ENCODE data around the gene UBR1.

UBR1 gene

DNA sequence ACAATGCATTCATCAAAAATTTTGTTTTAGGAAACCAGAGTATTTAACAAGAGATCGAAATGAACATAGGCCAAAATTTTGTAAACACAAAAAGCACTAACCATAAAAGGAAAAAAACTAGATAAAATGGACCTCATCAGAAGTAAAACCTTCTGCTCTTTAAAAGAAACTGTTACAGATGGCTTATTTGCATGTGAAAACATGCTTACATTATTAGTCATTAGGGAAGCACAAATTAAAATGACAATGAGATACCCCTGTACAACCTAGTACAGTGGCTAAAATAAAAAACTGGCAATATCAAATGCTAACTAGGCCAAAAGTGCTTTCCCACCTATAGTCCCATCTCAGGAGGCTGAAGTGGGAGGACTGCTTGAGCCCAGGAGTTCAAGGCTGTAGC, 19.3 kb downstream of the UBR1 start:
- H3K27ac ChIP-seq (ENCODE audit: low read depth, low read length, poor library complexity, severe bottlenecking), result no peak overlapping the region
- H3F3A ChIP-seq (ENCODE audit: insufficient read depth, low read length), result no peaks in the 10 kb centered on the region
- no peaks in the 10 kb centered on the region for H4K20me1 ChIP-seq (ENCODE audit: insufficient read depth, low read length)
- H3K9ac ChIP-seq (ENCODE audit: low read length), result no peak overlapping the region
- H3K27me3 ChIP-seq (ENCODE audit: insufficient read depth, low read length), result no peaks in the 10 kb centered on the region
- H3K79me2 ChIP-seq (ENCODE audit: insufficient read depth, low read length), result peaks cover 28% of the 10 kb centered on the region
- H3K4me3 ChIP-seq (ENCODE audit: low read depth, low read length, poor library complexity, severe bottlenecking), result no peak overlapping the region
- H3K4me2 ChIP-seq (ENCODE audit: low read length), result no peak overlapping the region
- H3K4me1 ChIP-seq (ENCODE audit: insufficient read depth, low read length, severe bottlenecking), result no peaks in the 10 kb centered on the region
- TF ChIP-seq EZH2 (IDR thresholded peaks at IDR 0.05; ENCODE audit: borderline replicate concordance, low read length), result no peak
- TF ChIP-seq, protein P1, sequence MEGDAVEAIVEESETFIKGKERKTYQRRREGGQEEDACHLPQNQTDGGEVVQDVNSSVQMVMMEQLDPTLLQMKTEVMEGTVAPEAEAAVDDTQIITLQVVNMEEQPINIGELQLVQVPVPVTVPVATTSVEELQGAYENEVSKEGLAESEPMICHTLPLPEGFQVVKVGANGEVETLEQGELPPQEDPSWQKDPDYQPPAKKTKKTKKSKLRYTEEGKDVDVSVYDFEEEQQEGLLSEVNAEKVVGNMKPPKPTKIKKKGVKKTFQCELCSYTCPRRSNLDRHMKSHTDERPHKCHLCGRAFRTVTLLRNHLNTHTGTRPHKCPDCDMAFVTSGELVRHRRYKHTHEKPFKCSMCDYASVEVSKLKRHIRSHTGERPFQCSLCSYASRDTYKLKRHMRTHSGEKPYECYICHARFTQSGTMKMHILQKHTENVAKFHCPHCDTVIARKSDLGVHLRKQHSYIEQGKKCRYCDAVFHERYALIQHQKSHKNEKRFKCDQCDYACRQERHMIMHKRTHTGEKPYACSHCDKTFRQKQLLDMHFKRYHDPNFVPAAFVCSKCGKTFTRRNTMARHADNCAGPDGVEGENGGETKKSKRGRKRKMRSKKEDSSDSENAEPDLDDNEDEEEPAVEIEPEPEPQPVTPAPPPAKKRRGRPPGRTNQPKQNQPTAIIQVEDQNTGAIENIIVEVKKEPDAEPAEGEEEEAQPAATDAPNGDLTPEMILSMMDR (IDR thresholded peaks at IDR 0.05; ENCODE audit: low read length), result no peak
- no peak overlapping the region for H2AFZ ChIP-seq (ENCODE audit: low read length)
- H3K9me3 ChIP-seq (ENCODE audit: low read length), result no peaks in the 10 kb centered on the region
- H3K36me3 ChIP-seq (ENCODE audit: insufficient read depth, low read length), result peaks cover 49% of the 10 kb centered on the region
- no peaks in the 10 kb centered on the region for H3K9me2 ChIP-seq (ENCODE audit: low read depth, low read length)

DNA sequence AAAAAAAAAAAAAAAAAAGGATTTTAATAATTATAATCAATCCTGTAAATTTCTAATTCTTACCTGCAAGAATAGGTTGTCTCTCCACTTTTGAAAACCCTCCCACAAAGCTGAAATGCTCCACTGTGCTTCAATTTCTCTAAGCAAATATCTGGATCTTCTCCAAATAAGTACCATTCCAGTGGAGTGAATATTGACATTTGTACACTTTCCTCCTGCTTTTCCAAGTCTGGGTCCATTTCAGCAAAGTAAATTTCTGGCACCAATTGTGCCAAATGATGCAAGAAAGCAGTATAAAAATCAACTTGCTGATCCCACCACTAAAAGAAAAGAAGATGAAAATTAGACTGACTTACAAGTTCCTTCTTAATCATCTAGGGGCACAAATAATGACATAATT, 19.9 kb downstream of the UBR1 start:
- Histone ChIP-seq H3K27me3 (ENCODE audit: insufficient read depth, low read length) (no peaks in the 10 kb centered on the region), H3K9ac (ENCODE audit: low read length) (no peak overlapping the region), H3F3A (ENCODE audit: insufficient read depth, low read length) (no peaks in the 10 kb centered on the region), H3K79me2 (ENCODE audit: insufficient read depth, low read length) (peaks cover 25% of the 10 kb centered on the region), H3K4me3 (ENCODE audit: low read depth, low read length, poor library complexity, severe bottlenecking) (no peak overlapping the region), H3K4me1 (ENCODE audit: insufficient read depth, low read length, severe bottlenecking) (no peaks in the 10 kb centered on the region), H4K20me1 (ENCODE audit: insufficient read depth, low read length) (no peaks in the 10 kb centered on the region), H3K9me2 (ENCODE audit: low read depth, low read length) (no peaks in the 10 kb centered on the region), H3K27ac (ENCODE audit: low read depth, low read length, poor library complexity, severe bottlenecking) (no peak overlapping the region), H3K36me3 (ENCODE audit: insufficient read depth, low read length) (peaks cover 51% of the 10 kb centered on the region), H3K9me3 (ENCODE audit: low read length) (no peaks in the 10 kb centered on the region), H2AFZ (ENCODE audit: low read length) (no peak overlapping the region), H3K4me2 (ENCODE audit: low read length) (no peak overlapping the region)
- TF ChIP-seq, protein P1 (IDR thresholded peaks at IDR 0.05; ENCODE audit: low read length), result no peak
- no peak for TF ChIP-seq EZH2 (IDR thresholded peaks at IDR 0.05; ENCODE audit: borderline replicate concordance, low read length)

DNA sequence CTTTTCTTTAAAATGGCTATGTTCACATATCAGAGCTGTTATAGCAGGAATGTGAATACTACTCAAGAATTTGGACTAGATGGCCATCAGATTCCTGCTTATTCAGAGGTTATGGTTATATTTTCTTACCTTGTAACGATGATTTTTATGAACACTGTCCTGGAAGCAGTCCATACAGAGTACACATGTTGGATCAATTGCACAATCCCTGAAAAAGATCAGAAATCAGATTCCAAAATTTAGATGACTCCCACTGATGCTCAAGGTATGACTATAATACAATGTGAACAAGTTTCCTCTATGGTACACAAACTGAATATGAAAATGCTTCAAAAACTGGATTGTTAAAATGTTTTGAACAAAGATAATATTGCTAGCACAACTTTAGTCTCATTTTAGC, 23.3 kb downstream of the UBR1 start:
- Histone ChIP-seq H2AFZ (ENCODE audit: low read length) (no peak overlapping the region), H4K20me1 (ENCODE audit: insufficient read depth, low read length) (no peaks in the 10 kb centered on the region), H3K79me2 (ENCODE audit: insufficient read depth, low read length) (peaks cover 2% of the 10 kb centered on the region), H3K27ac (ENCODE audit: low read depth, low read length, poor library complexity, severe bottlenecking) (no peak overlapping the region), H3K27me3 (ENCODE audit: insufficient read depth, low read length) (no peaks in the 10 kb centered on the region), H3K4me1 (ENCODE audit: insufficient read depth, low read length, severe bottlenecking) (no peaks in the 10 kb centered on the region), H3K36me3 (ENCODE audit: insufficient read depth, low read length) (peaks cover 71% of the 10 kb centered on the region), H3K4me2 (ENCODE audit: low read length) (no peak overlapping the region), H3K9ac (ENCODE audit: low read length) (no peak overlapping the region), H3K9me3 (ENCODE audit: low read length) (0 out of 2 replicates have a peak, but pooled peaks cover 3% of the 10 kb centered on the region), H3F3A (ENCODE audit: insufficient read depth, low read length) (no peaks in the 10 kb centered on the region), H3K9me2 (ENCODE audit: low read depth, low read length) (no peaks in the 10 kb centered on the region), H3K4me3 (ENCODE audit: low read depth, low read length, poor library complexity, severe bottlenecking) (no peak overlapping the region)
- TF ChIP-seq, protein P1 (IDR thresholded peaks at IDR 0.05; ENCODE audit: low read length), result no peak
- TF ChIP-seq EZH2 (IDR thresholded peaks at IDR 0.05; ENCODE audit: borderline replicate concordance, low read length), result no peak
